Body of pancreas (tissue), 4 donors: Measurements from ENCODE around the gene TMEM95.

ENCODE experiments used
- CTCF ChIP-seq, 7 experiments: fragments of 450-650 bp in 4 of 7; fragments of 200-600 bp in 3 of 7; sonication (generic) in 3 of 7; IDR thresholded peaks; one replicate each; pipeline ENCODE4 v1.5.1; 2016 to 2019; ENCODE audit warnings: antibody characterized with exemption in 7 of 7
- POLR2A ChIP-seq, 3 donors: fragments of 450-650 bp; IDR thresholded peaks; one replicate each; pipeline ENCODE4 v1.6.1; 2016; ENCODE audit warnings: antibody characterized with exemption in 3 of 3, mild to moderate bottlenecking in 2 of 3

DNA sequence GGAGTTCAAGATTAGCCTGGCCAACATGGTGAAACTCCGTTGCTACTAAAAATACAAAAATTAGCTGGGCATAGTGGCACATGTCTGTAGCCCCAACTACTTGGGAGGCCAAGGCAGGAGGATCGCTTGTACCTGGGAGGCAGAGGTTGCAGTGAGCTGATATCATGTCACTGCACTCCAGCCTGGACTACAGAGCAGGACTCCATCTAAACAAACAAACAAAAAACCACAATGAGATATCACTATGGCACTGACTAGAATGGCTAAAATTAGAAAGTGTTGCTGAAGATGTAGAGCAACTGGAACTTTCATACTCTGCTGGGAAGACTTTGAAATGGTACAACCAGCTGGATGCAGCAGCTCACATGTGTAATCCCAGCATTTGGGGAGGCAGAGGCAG lies 19.4 kb downstream of the TMEM95 start:
- no peak for TF ChIP-seq POLR2A (IDR thresholded peaks at IDR 0.05)
- TF ChIP-seq CTCF (IDR thresholded peaks at IDR 0.05) = no peak
